ENCODE data around the gene ARHGAP11A.

DNA sequence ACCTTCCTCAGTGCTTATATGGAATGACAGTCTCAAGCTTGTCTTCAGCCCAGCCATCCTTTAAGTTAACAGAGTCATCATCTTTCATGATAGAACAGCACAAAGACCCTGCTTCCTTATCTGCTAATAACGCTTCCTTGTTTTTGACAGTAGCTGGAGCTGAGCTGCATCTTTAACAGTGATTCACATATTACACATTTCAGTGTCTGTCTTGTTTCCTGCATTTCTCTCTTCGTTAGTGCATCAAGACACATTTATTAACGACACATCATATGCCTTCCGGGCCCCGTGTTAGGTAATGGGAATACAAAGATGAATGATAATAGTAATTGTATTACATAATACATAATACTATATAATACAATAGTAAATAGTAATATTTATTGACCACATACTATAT lies 72.3 kb downstream of the ARHGAP11A start:
- TF ChIP-seq, protein P1, sequence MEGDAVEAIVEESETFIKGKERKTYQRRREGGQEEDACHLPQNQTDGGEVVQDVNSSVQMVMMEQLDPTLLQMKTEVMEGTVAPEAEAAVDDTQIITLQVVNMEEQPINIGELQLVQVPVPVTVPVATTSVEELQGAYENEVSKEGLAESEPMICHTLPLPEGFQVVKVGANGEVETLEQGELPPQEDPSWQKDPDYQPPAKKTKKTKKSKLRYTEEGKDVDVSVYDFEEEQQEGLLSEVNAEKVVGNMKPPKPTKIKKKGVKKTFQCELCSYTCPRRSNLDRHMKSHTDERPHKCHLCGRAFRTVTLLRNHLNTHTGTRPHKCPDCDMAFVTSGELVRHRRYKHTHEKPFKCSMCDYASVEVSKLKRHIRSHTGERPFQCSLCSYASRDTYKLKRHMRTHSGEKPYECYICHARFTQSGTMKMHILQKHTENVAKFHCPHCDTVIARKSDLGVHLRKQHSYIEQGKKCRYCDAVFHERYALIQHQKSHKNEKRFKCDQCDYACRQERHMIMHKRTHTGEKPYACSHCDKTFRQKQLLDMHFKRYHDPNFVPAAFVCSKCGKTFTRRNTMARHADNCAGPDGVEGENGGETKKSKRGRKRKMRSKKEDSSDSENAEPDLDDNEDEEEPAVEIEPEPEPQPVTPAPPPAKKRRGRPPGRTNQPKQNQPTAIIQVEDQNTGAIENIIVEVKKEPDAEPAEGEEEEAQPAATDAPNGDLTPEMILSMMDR (IDR thresholded peaks at IDR 0.05), result no peak
- TF ChIP-seq POLR2A (IDR thresholded peaks at IDR 0.05), result no peak
